ENCODE measurements around the gene WDFY1. TPM values are rescaled to one million over a fixed set of nuclear protein-coding genes. Genes with fewer than 3 reads are reported as not detected.
"Not testable (repeated sequence)": the region's sequence is repeated elsewhere in the genome, so short reads cannot be mapped to it uniquely, and the experiment has no call there.

The WDFY1 gene
- total RNA-seq, 1 donor from 2014 or later = 92.7 TPM

DNA sequence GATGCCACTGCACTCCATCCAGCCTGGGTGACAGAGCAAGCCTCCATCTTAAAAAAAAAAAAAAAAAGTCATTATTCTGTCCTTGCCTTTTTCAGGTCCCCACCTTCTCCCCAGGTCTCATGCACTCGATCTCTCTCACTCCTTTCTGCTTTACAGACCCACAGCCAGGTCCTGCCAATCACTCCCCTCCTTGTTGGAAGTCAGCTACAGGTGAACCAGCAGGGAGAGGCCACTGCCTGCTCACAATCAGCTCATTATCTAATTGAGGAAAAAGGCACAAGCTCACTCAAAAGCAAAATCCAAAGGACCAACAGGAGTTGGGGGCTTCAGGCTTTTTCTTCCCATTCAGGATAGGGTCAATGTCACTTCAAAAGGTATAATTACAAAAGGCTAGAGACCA is 2.0 kb downstream of the WDFY1 start:
- Histone ChIP-seq H3K4me3 (ENCODE audit: low read depth, low read length) (no peak overlapping the region), H3K27me3 (ENCODE audit: control insufficient read depth, insufficient read depth, low read length) (no peaks in the 10 kb centered on the region), H3K36me3 (ENCODE audit: control insufficient read depth, insufficient read depth, low read length) (no peaks in the 10 kb centered on the region)
- TF ChIP-seq, protein P1, sequence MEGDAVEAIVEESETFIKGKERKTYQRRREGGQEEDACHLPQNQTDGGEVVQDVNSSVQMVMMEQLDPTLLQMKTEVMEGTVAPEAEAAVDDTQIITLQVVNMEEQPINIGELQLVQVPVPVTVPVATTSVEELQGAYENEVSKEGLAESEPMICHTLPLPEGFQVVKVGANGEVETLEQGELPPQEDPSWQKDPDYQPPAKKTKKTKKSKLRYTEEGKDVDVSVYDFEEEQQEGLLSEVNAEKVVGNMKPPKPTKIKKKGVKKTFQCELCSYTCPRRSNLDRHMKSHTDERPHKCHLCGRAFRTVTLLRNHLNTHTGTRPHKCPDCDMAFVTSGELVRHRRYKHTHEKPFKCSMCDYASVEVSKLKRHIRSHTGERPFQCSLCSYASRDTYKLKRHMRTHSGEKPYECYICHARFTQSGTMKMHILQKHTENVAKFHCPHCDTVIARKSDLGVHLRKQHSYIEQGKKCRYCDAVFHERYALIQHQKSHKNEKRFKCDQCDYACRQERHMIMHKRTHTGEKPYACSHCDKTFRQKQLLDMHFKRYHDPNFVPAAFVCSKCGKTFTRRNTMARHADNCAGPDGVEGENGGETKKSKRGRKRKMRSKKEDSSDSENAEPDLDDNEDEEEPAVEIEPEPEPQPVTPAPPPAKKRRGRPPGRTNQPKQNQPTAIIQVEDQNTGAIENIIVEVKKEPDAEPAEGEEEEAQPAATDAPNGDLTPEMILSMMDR (IDR thresholded peaks at IDR 0.05; ENCODE audit: insufficient read depth, low read length, severe bottlenecking) = no peak
- no peak for DNase-seq (ENCODE audit: low read depth)
- no peak for FAIRE-seq

DNA sequence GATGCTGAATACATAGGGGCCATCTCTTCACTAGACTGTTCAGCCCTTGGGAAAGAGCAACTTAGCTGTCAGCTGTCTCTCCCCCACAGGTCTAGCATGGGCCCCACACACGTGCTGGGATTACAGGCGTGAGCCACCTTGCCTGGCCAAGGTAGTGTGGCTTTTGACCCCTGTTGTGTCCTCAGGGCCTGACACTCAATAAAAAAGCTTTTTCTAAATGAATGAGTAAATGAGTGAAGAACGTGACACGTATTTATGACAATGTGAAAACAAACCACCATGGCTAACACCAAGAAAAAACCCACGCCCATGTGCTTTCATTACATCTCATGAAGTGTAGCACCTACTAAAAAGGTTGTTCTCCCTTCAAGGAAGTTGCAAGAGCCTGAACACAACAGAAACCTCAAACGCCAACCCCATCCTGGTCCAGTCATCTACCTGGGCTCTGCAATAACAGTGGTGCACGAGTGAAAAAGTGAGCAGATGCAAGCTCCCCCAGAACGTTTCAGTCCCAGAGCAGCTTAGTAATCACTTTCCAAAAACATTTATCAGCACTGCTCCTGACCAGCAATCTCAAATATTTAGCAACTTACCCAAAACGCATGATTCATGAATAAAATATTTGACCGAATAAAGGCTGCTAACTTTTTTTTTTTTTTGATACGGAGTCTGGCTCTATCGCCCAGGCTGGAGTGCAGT is 3.4 kb downstream of the WDFY1 start:
- Histone ChIP-seq H3K36me3 (ENCODE audit: control insufficient read depth, insufficient read depth, low read length) (no peaks in the 10 kb centered on the region), H3K27me3 (ENCODE audit: control insufficient read depth, insufficient read depth, low read length) (no peaks in the 10 kb centered on the region), H3K4me3 (ENCODE audit: low read depth, low read length) (no peak overlapping the region)
- FAIRE-seq (no peak), DNase-seq (ENCODE audit: low read depth) (peak; percentile 70)
- TF ChIP-seq, protein P1 (IDR thresholded peaks at IDR 0.05; ENCODE audit: insufficient read depth, low read length, severe bottlenecking) = no peak

DNA sequence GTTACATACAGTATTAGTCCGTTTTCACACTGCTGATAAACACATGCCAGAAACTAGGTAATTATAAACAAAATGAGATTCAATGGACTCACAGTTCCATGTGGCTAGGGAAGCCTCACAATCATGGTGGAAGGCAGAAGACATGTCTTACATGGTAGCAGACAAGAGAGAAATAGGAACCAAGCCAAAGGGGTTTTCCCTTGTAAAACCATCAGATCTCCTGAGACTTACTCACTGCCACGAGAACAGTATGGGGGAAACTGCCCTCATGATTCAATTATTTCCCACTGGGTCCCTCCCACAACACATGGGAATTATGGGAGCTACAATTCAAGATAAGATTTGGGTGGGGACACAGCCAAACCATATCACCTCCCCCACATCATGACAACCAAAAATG is 5.7 kb downstream of the WDFY1 start:
- H3K36me3 ChIP-seq (ENCODE audit: control insufficient read depth, insufficient read depth, low read length); FAIRE-seq; H3K4me3 ChIP-seq (ENCODE audit: low read depth, low read length); H3K27me3 ChIP-seq (ENCODE audit: control insufficient read depth, insufficient read depth, low read length): not testable (repeated sequence)
- DNase-seq (ENCODE audit: low read depth) = peak; percentile 51

DNA sequence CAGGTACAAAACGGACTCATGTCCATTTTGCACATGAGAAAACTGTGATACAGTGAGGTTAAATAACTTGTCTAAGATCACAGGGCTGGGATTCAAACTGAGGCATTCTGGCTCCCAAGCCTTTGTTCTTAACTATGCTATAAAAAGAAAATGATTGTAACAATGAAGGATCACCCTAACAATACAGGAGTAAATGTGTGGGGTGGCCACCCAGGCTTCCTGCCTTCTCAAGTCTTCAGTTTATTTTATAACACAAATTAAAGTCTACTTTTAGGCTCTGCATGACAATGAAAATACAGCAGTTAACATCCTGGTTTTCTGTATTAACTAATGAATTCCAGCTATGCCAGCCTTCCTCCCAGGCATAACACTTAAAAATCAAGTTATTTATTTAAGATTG is 7.6 kb downstream of the WDFY1 start:
- no peaks in the 10 kb centered on the region for H3K36me3 ChIP-seq (ENCODE audit: control insufficient read depth, insufficient read depth, low read length)
- no peak for FAIRE-seq
- no peak for DNase-seq (ENCODE audit: low read depth)
- no peak overlapping the region for H3K4me3 ChIP-seq (ENCODE audit: low read depth, low read length)
- no peaks in the 10 kb centered on the region for H3K27me3 ChIP-seq (ENCODE audit: control insufficient read depth, insufficient read depth, low read length)
- TF ChIP-seq, protein P1 (IDR thresholded peaks at IDR 0.05; ENCODE audit: insufficient read depth, low read length, severe bottlenecking) = no peak

DNA sequence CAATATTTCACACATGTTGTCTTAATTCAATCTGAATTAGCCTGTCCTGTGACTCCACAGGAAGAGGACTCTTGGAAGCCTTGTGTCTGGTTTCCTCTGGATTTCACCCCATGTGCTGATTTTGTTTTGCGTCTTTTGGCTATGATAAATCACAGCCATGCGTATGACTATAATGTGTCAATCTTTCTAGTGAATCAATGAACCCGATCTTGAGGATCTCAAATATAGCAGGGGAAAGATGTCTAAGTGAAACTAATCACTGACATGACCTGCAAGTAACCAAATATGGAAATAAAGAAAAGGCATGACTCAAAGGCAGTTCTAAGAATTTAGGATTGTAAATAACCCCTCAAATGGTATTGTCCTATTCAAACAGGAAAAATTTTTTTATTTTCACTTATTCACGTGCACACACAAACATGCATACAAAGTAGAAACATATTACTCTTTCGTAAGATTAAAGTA is 8.2 kb downstream of the WDFY1 start:
- Histone ChIP-seq H3K36me3 (ENCODE audit: control insufficient read depth, insufficient read depth, low read length) (no peaks in the 10 kb centered on the region), H3K27me3 (ENCODE audit: control insufficient read depth, insufficient read depth, low read length) (no peaks in the 10 kb centered on the region), H3K4me3 (ENCODE audit: low read depth, low read length) (no peak overlapping the region)
- no peak for DNase-seq (ENCODE audit: low read depth)
- TF ChIP-seq, protein P1 (IDR thresholded peaks at IDR 0.05; ENCODE audit: insufficient read depth, low read length, severe bottlenecking) = no peak
- FAIRE-seq = no peak

DNA sequence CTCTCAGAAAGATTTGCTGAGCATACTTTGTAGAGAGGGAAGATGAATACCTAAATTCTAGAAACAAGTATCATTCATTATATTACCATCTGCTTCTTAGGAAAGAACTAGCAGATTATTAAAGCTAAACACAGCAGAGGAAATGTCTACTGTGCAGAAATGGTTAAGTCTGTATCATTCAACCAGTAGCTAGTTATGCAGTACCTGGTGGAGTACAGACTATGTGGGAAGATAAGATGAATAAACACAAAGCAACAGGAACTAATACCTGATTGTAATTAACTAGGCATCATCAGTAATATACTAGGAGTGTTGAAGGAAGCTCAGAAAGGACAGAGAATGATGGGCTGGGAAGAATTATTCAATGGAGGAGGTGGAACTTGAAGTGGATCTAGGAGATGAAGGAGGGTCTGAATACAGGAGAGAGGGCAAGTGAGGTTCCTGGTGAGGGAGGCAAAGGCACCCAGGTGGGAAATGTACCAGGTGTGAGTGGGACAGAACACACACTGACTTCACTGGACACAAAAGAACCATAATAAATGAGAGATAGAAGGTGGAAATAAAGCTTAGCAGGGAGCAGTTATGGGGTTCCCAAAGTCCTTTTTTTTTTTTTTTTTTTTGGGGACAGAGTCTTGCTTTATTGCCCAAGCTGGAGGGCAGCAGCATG is 9.5 kb downstream of the WDFY1 start:
- DNase-seq (ENCODE audit: low read depth) = no peak
- H3K36me3 ChIP-seq (ENCODE audit: control insufficient read depth, insufficient read depth, low read length) = no peaks in the 10 kb centered on the region
- H3K27me3 ChIP-seq (ENCODE audit: control insufficient read depth, insufficient read depth, low read length) = no peaks in the 10 kb centered on the region
- no peak for FAIRE-seq
- no peak overlapping the region for H3K4me3 ChIP-seq (ENCODE audit: low read depth, low read length)
- TF ChIP-seq, protein P1 (IDR thresholded peaks at IDR 0.05; ENCODE audit: insufficient read depth, low read length, severe bottlenecking) = no peak

Data from bronchial epithelial cell (primary cell).